NCI-H510A (cell line): ENCODE results near the gene TASP1.

Experiments
- DNase-seq: peaks from one replicate; lab custom pipeline; 2025; lab: John Stamatoyannopoulos, UW

Gene TASP1

DNA sequence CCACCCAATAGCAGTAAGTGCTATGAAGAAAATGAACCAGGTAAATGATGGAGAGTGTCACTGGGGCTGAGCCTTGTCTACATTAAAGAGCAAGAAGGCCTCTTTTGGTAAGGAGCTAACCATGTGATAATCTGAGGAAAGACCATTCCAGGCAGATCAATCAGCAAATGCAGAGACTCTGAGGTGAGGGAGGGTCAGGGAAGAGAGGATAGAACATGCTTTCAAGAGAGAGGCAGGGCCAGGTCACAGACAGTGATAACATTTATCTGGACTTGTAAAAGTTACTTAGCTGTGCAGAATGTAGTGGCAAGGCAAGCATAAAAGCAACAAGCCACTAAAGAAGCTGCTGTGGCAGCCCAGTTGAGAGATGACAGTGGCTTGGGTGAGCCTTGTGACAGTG lies 197.3 kb downstream of the TASP1 start:
- no peak for DNase-seq

DNA sequence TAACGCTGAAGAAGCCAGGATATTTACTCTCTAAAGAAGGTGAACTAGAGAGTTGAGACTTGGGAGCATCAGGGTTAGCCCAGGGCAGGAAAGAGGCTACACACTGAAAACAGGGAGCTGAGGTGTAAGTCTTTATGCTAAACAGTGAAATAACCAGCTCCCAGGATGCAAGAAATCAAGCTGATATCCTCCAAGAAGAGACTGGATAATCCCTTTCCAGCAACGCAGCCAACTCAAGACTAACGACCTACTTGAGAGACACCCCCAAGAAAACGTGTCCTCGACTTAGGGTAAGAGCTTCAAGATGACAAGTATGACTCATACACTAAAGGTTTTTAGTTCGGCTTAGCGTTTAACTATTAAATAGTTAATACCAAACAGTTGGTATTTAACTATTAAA lies 202.2 kb downstream of the TASP1 start:
- DNase-seq: no peak

DNA sequence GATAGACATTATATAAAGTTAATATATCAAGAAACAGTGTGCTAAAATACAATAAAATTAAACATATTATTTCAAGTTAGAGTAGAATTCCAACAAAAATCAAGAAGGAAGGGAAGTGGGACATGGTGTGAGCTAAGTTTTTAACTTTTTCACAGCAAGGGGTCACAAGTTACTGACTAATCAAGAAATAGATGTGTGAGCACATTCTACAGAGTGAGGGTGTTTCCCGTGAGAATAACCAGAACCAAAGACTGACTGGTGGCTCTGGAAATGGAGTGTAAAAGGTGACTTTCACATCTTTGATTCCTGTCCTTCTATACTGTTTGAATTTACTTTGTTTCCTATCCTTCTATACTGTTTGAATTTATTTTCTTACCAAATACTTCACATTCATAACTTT lies 206.6 kb downstream of the TASP1 start:
- no peak for DNase-seq

DNA sequence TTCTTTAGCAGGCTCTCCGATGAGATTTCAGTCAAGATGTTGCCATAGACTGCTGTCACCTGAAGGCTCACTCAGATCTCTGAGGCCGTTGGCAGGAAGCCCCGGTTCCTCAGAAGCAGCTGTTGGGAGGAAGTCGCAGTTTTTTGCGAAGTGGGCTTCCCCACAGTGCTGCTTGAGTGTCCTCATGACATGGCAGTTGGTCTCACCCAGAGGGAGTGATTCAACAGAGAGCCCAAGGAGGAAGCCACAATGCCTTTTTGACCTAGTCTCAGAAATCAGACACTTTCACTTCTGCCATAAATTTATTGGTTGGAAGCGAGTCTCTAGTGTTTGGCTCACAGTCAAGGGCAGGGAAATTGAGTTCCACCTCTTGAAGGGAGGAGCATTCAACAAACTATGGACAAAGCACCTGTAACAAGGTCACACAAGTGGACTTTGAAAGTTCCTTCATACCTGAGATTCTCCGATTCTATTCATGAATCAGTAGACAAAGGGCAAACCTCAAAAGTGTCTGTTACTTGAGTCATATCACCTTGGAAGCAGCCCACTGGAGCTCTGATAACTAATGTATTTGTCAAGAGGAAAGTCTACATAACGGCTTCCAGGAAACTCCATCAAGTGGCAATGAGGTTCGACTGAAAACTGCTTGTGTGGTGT lies 208.3 kb downstream of the TASP1 start:
- no peak for DNase-seq

DNA sequence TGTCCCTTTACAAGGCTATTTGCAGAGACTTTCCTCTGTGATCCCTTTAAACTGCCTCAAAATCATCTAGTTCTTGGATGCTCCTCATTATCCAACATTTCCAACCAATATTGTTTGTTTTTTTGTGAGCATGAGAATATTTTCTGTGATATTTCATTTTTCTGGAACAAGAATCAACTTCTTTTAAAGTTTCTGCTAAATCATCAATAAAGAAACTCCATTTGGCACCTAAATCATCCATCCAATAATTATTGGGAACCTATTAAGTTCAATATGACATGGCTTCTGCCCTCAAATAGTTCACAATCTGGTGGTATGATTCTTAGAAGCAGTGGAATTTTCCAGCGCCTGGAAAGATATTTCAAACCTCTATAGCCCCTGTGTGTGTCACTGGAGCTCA lies 210.0 kb downstream of the TASP1 start:
- no peak for DNase-seq

DNA sequence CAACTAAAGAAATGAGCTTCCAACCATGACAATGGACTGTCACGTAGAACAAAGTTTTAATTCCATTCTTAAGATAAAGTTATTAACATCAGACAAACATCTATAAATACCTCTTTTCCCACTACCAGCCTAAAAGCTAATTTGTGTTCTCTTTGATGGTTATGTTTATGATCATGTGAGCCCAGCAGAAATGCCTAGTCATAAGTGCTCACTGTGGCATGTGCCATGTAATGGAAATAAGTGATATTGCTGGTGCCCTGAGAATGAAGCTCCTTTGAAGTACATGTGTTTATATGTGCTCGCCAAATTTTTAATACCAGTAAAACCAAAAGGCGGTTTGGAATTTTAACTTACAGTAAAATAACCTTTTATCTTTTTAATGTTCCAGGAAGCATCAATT lies 211.9 kb downstream of the TASP1 start:
- DNase-seq: no peak

DNA sequence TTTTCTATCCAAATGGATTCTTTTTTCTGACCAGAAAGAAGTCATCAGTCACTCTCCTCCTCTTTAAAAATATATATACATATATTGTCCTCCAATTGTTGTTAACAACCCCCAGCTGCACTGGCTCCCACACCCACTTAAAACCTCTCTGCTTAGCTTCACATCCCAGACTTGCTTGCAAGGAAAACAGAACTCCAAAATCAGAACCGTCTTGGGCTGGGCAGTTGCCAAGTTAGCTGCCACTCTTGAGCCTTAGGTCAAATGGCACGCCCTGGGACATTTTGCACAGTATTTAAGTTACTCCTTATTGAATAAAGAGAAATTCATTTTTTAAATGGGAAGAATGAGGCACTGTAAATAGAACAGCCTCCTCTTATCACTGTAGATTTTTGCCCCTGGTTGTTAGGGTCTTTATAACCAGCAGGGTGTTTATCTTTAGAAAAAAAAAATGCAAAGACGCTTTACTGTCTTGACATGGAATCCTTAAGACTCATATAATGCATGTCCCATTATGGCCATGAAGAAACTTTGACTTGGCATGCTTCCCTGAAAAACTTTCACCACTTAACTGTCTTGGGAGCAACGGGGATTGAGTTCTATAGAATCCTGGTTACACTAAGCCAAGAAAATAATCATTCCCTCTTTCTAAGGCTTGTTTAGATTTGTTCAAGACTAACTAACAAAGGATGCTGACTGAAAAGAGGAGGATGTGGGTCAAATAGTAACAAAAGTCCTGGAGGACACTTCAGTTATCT lies 213.2 kb downstream of the TASP1 start:
- no peak for DNase-seq

DNA sequence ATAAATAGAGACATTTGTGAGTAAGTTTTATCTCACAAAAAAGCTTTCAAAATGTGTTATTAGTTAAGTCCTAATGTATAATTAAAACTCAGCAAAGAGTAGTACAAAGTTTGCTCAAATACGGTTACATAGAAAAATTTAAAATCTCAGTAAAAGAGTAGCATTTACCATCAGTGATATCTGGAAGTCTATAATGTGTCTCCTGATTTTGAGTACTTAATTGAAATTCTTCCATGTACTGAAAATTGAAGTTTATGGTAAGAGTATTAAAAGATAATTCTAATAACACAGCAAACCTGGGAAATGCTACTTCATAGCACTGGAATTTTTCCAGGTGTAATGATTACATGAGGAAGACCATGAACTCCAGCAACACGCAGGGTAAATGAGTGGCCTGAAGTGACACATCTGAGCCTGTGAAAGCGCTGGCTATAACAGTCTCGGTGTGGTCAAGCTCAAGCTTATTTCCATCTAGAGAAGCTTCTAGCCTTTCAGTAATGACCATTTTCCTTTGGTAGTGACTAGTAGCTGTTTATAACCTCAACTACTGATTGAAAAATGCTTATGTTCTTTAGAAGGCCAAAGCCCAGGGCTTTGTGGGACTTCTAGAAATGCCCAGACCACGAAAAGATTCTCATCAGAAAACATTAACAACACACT lies 214.4 kb downstream of the TASP1 start:
- DNase-seq: no peak

DNA sequence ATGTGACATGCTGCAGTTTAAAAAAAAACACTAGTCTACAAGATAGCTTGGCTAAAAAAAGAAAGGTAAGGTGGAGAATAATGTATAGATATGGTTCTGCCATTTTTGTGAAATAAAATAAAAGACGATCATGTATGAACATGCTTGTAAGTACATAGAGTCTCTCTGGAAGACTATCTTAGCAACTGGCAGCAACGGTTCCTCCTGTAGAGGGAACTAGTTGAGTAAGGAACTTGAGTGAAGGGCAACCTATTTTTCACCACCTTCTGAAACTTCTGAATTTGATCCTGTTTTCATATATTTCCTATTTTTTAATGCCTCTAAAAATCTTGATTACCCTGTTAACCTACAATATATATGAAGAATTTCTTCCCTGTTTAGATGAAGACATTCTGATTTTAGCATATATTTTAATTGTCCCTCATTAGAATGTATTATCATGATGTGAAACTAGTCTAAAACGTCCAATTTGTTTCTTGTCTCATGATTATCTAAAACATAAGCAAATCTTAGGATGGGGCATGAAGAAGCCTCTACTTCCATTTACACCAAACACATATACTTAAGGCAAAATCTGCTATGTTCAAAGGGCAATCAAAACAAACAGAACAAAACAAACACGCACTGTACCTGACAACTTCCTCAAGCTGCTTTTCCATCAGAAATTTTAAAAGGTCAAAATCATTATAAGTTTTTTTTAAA lies 215.1 kb downstream of the TASP1 start:
- DNase-seq: no peak

DNA sequence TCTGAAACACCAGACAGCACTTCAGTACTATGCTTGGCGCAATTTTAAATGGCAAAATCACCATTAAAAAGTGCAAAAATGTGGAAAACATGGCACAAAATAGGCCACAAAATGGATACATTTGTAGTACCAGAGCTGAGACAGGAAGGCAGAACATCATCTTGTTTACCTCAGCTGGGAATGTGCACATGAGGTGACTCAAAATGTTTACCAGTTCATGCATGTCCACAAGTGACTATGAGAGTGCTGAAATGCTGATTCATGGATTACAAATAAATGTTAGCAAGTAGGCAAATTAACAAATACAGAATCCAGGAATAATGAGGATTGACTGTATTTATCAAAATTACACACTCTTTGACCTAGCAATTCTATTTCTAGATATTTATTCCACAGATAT lies 216.1 kb downstream of the TASP1 start:
- no peak for DNase-seq

DNA sequence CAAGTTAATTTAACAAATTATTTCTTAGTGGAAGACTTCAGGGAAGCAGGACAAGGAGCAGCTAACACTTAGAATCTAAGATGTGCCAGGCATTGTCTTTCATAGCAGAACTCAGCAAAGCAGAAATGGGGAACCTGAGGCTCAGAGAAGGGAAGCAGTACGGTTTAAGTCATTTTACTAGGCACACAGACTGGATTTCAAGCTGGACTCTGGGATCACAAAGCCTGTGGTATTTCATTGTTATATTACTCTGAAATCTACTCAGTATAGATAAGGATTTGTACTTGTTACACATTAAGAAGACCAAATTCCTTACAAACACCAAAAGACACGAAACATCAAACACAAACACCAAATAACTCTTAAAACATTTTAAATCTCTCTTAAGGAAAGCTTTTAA lies 218.1 kb downstream of the TASP1 start:
- DNase-seq: no peak

DNA sequence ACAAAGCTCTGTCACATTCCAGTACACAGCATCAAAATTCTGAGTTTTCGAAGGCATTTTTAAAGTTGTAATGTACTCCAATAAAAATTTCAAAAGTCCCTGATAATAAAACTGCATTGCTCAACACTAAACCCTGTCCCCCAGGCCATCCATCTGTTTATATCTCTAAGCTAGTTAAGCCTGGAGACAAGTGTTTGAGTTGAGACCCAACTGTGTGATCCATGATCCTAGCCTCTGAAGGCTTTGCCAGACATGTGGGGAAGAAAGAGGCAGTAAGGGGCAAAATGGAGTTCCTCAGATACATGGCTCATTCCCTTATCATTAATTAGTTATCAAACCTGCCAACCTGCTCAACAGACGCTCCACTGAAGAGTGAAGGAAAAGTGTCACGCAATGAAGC lies 219.3 kb downstream of the TASP1 start:
- no peak for DNase-seq

DNA sequence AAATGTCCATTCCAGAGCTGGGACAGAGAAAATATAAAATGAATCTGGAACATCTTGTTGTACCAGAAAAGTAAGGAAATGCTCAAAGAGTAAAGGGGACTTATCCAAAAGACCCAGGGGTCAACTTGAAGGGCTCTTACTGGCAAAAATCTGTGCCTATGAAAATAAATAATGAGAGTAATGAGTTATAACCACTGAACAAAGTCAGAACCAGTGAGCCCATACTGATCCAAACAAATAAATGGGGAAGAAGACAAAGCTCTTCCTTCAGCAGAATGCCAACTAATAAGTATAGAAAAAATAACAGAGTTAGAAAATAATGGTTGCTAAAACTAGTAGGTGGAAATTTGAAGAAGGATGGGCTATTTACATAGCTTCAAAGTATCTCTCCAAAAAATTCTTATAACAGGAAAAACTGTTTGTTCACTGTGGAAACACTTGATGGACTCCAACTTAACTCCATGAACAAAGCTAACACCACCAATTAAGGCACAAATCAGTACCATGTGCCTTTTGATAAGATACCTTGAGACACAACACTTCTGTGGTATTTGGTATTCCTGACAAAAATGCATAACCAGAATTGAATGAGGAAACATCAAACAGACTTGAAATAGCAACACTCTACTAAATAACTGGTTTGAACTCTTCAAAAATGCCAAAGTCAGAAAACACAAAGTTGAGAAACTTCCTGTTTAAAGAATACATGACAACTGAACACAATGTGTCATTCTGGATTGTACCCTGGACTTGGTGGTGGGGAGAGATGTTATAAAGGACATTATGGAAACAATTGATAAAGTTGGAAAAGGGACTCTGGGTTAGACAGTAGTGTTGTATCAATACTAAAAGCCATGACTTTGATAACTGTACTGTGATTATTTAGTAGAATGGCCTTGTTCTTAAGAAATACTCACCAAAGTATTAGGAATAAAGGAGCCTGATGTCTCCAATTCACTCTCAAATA lies 220.2 kb downstream of the TASP1 start:
- DNase-seq: no peak

DNA sequence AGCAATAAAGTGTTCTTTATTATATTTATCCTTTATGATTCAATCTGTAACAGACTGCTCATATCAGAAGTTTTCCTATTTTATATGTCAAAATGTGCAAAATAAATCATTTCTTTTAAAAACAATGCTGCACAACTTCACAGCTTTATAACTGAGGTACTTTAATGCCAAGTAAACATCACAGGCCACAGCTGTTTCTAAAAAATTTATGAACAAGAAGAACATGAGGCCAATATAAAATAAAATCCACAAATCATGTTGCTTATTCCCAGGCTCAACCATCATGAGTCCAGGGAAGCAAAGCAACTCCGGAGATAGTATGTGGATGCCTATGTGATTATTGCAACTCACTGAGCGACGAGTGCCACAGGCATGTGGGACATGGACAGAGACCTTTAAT lies 222.2 kb downstream of the TASP1 start:
- no peak for DNase-seq

DNA sequence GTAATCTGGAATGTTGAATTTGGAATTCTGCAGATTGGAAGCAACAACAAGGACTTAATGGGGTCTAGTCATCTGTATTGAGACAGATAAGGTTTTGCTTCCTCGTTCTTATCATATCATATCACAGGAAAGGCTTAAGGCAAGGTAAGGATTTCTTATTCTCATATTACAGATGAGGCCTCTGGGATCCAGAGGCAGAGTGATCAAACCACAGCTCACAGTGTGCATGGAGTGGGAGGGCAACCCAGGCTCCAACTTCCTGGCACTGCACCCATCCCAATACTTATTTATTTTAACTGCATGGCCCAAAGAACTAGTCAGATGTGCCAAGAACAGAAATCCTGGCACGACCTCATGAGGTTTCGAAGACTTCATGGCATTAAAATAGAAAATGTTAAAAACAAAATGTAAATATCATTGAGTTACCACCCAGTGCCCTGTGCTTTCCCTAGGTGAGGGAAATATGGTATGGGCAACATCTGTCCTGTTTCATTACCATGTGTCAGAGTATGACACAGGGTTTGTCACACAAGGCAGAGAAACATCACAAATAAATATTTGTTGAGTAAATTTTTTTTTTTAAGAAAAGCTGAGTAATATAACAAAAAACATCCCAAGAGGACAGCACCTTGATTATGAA lies 225.8 kb downstream of the TASP1 start:
- no peak for DNase-seq

DNA sequence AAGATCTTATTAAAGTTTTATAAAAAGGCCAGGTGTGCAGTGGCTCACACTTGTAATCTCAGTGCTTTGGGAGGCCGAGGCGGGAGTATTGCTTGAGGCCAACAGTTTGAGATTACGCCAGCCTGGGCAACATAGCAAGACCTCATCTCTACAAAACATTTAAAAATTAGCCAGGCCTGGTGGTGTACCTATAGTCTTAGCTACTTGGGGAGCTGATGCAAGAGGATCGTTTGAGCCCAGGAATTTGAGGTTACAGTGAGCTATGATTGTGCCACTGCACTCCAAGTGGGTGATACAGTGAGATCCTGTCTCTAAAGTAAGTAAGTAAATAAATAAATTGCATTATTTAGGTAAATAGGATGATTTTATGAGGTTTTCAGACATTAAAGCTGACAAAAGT lies 234.4 kb downstream of the TASP1 start:
- no peak for DNase-seq

DNA sequence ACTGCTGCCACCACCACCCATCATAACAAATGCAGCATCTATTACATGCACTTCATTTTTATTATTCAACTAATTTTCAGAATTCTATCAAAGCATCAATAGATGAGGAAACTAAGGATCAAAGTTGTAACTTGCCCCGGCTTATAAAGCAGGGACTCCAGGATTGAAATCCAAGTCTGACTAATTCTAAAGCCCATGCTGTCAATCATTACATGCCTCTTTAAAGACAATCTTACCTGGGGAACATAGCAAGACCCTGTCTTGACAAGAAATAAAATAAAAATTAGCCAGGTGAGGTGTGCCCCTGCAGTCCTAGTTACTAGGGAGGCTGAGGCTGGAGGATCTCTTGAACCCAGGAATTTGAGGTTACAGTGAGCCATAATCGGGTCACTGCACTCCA lies 235.3 kb downstream of the TASP1 start:
- DNase-seq: no peak

DNA sequence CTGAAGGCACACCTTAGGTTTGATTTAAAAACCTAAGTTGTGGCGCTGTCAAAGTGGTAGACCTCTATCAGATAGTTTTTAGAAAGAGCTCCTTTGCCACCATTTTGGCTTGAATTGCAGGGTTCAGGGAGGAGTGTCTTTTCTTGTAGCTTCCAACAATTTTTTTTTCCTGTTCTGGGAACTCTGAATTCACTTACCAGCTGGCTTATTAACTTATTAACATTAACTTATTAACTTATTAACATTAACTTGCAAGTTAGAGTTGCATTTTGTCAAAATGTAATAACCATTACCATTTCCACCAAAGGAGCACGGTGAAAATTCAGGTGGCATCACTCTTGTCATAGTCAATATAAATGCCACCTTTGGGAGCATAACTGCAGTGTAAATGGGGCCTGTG lies 235.7 kb downstream of the TASP1 start:
- no peak for DNase-seq

DNA sequence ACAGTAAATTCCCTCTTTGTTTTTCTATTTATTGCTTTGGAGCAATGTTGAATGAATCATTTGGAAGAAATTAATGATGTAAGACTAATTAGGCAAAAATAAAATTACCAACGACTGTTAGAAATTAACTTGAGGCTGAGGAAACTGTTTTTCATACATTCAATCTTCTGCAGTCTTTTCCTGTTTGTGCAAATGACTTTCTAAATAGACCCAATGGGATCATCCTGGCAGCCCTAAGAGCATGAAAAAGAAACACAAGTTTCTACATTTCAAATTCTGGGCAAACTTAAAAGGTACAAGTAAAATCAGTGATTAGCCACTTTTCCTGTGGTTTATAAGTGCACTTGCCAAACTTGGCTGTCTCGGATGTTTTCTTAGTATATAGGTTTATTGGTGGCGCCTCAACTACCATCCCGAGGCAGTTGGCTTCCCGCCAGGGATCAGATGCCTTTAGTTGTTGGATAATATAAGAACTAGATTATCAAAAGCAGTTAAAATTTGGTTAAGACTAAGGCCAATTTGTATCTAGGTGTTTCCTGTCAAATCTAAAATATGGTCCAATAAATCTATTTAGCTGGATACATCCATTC lies 236.5 kb downstream of the TASP1 start:
- DNase-seq: no peak

DNA sequence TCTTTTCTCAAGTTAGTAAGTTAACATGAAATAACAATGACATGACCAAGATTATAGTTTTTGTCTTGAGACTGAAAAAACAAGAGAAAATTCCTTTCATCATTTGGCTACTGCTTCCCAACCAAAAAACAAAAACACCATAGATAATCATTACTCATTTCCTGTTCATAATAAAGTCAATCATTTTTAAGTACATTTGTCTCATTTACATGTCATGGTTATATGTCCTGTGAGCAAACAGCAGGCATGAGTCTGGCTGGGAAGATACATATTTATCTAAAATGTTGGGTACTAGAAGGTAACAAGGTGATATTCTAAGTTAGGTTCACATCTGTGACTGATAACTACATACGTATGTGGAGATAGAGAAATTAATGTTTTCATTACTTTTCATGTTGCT lies 237.1 kb downstream of the TASP1 start:
- no peak for DNase-seq

DNA sequence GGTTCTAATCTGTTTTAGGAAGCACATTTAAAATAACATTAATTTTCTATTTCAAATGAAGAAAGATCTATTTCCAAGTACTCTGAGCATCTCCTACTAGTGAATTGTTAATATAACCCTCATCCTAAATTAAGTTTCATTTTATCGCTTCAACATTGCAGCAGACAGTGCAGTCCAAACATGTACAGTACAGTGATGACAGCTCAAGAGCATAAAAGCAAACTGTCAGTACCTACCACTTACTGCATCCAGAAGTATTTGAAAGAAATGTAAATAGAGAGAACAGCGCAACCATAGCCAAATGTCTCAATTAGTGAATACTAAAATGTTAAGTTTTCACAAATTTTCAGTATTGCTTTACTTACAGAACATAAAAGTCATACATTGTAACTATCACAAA lies 238.3 kb downstream of the TASP1 start:
- no peak for DNase-seq
